ENCODE data around the gene HMHB1.

DNA sequence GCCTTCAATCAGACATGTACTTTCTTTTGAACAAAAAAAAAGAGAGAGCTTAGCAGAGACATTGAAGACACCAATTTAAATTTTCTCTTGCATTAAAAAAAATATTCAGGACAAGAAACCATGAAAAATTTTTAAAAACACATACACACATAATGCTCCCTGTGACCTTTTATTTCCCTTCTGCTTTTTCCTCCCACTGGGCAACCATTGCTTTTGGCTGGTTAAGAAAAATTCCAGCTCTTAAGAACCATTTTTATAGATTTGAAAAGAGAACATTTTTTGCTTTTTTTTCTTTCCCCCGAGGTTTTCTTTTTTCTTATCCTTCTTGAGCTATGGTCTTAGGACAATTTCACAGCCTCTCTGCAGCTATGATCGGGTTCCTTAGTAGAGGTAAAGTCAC lies 6.1 kb upstream of the HMHB1 start:
- TF ChIP-seq EZH2 (IDR thresholded peaks at IDR 0.05; ENCODE audit: insufficient read depth, poor library complexity, severe bottlenecking): no peak
- TF ChIP-seq EZH2phosphoT487 (IDR thresholded peaks at IDR 0.05; ENCODE audit: insufficient read depth, low read depth): no peak
